Peyer's patch (tissue), 4 donors: Measurements from ENCODE around the gene TMX1.
A peak's percentile ranks its signal among the peaks of the same experiment; 100 is the strongest.

Experiments
- POLR2A ChIP-seq, 2 donors: fragments of 450-650 bp; IDR thresholded peaks; one replicate each; pipeline ENCODE4 v1.5.1; 2017; ENCODE audit warnings: antibody characterized with exemption in 2 of 2, mild to moderate bottlenecking in 2 of 2, moderate library complexity in 2 of 2
- TF ChIP-seq, protein P1 (sequence below), 6 experiments: fragments of 450-650 bp in 4 of 6; fragments of 200-600 bp in 2 of 6; sonication (generic) in 1 of 6; IDR thresholded peaks; one replicate each; pipeline ENCODE4 v1.5.1; 2017 to 2019; ENCODE audit warnings: antibody characterized with exemption in 6 of 6, mild to moderate bottlenecking in 3 of 6, moderate library complexity in 1 of 6

DNA sequence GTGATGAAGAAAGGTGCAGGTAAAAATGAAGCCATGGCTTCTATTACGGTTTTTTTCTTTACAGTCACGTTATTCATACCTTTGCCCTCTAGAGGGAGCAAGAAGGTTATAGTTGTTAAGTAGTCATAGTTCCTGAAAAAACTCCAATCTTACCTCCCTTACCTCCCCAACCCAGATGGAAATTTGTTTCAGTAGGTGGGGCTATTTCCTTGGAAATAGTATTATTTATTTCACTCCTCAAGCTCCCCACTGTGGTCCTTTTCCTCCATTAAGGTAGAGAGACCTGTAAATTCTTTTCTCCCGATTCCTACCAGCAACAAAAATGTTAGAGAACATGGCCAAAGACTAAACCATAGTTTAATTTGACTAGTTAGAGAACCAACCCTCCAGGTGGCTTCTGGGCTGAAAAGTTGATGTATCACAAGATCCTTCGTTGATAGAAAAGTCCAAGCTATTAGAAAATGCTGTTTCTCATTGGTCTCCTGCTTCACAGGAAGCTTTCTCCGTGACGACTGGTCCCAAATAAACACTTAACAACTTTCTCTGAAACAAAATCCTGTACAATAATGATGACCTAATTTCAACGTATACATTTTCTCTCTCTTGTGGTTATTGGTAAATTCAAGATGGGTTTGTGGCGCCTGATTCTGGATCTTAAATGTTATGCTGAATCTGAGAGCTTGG, 43.5 kb downstream of the TMX1 start:
- TF ChIP-seq POLR2A (IDR thresholded peaks at IDR 0.05) = no peak
- TF ChIP-seq, protein P1, sequence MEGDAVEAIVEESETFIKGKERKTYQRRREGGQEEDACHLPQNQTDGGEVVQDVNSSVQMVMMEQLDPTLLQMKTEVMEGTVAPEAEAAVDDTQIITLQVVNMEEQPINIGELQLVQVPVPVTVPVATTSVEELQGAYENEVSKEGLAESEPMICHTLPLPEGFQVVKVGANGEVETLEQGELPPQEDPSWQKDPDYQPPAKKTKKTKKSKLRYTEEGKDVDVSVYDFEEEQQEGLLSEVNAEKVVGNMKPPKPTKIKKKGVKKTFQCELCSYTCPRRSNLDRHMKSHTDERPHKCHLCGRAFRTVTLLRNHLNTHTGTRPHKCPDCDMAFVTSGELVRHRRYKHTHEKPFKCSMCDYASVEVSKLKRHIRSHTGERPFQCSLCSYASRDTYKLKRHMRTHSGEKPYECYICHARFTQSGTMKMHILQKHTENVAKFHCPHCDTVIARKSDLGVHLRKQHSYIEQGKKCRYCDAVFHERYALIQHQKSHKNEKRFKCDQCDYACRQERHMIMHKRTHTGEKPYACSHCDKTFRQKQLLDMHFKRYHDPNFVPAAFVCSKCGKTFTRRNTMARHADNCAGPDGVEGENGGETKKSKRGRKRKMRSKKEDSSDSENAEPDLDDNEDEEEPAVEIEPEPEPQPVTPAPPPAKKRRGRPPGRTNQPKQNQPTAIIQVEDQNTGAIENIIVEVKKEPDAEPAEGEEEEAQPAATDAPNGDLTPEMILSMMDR (IDR thresholded peaks at IDR 0.05) = peak; percentile 37 to 78 (median 72)
